ENCODE measurements around the gene VDAC1. TPM values are rescaled to one million over a fixed set of nuclear protein-coding genes. Genes with fewer than 3 reads are reported as not detected.

VDAC1 gene
- total and polyA plus RNA-seq, 2 of the 8 experiments (the other 6 are each of a cell fraction or from before 2014, with no cell fraction given): 111 to 301 TPM

GRCh38 chr5:134048864-134049263 lies 44.1 kb upstream of the VDAC1 start (continued):
- TF ChIP-seq CHD7 (IDR thresholded peaks at IDR 0.05; ENCODE audit: insufficient replicate concordance, low read length) (no peak), MAFK (IDR thresholded peaks at IDR 0.05; ENCODE audit: low read depth, low read length) (no peak), RNF2 (IDR thresholded peaks at IDR 0.05; ENCODE audit: borderline replicate concordance, low read depth, low read length, missing control alignments, poor library complexity, severe bottlenecking) (no peak), TCF12 (IDR thresholded peaks at IDR 0.05; ENCODE audit: low read depth, low read length) (no peak), USF2 (IDR thresholded peaks at IDR 0.05; ENCODE audit: low read length) (no peak), KDM4A (IDR thresholded peaks at IDR 0.05; ENCODE audit: low read depth, low read length, severe bottlenecking) (no peak), RXRA (IDR thresholded peaks at IDR 0.05; ENCODE audit: insufficient read depth, low read depth, low read length) (no peak), KDM1A (IDR thresholded peaks at IDR 0.05; ENCODE audit: borderline replicate concordance, low read length) (no peak)

Measured in H1 (cell line).